ENCODE data around the gene CHEK1. TPM values are rescaled to one million over a fixed set of nuclear protein-coding genes. Genes with fewer than 3 reads are reported as not detected.

CHEK1 gene
- total and polyA plus RNA-seq, 2 of the 8 experiments (the other 6 are each of a cell fraction or from before 2014, with no cell fraction given), result 37.7 to 133 TPM

DNA sequence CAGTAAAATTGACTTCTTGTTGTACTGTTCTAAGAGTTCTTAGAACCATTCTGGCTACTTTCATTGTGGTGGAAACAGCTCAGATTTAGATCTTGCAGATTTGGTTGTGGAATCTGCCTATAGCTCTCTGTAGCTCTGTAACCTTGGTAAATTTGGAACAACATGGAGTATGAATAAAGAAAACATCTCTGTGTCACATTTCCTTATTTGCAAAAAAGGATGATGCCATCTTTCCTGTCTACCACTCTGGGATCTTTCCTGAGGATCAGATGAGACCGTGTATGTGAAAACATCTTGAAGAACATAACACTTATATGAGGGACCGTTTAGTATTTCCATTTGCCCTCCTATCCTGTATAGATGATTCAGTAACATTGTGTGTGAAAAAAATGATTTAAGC lies 46.6 kb downstream of the CHEK1 start:
- ChIA-PET POLR2A (ENCODE audit: partially characterized antibody) (interaction anchor here (0.7 to 3.1 kb wide), 3 partner anchors 10 to 72 kb away, joined by 3 to 18 read pairs (median 5); partner anchors contain the start of gene ACRV1), CTCF (ENCODE audit: partially characterized antibody) (interaction anchor here (6.1 kb wide), 1 partner anchor 10 kb away, joined by 45 read pairs; the partner anchor contains the start of gene ACRV1)
- Histone ChIP-seq H2AK5ac (ENCODE audit: low read depth, low read length) (no peak overlapping the region), H4K20me1 (replicated peaks in 1 of 2; ENCODE audit: control insufficient read depth in 1 of 2, insufficient read depth in 2 of 2, low read length in 2 of 2) (peaks cover 0 to 2% of the 10 kb centered on the region in 2 experiments), H3K23me2 (ENCODE audit: low read depth, low read length) (no peaks in the 10 kb centered on the region), H2BK5ac (ENCODE audit: low read depth, low read length) (no peak overlapping the region), H3K4ac (replicated peaks; ENCODE audit: insufficient read length, low read depth, low read length) (no peak overlapping the region), H3K23ac (ENCODE audit: insufficient read length) (no peak overlapping the region), H2AFZ (ENCODE audit: low read length) (no peak overlapping the region), H2BK12ac (ENCODE audit: low read depth, low read length) (no peak overlapping the region), H2BK120ac (replicated peaks; ENCODE audit: low read depth, low read length) (no peak overlapping the region), H2BK15ac (ENCODE audit: low read length) (no peak overlapping the region), H3K4me1 (replicated peaks in 1 of 4; ENCODE audit: control insufficient read depth in 3 of 4, insufficient read depth in 4 of 4, low read length in 3 of 4) (no peaks in the 10 kb centered on the region), H3K4me2 (ENCODE audit: insufficient read depth in 1 of 2, low read depth in 2 of 2, low read length in 2 of 2) (no peak overlapping the region), H4K8ac (ENCODE audit: extremely low read depth, insufficient read depth, low read length) (no peak overlapping the region), H3K56ac (replicated peaks; ENCODE audit: insufficient read length, low read depth, low read length) (no peak overlapping the region), H3K79me1 (ENCODE audit: low read depth, low read length) (no peaks in the 10 kb centered on the region), H3K36me3 (ENCODE audit: control insufficient read depth in 2 of 4, insufficient read depth in 4 of 4, low read length in 3 of 4) (peaks cover 5 to 29% (median 16%) of the 10 kb centered on the region in 4 experiments; a peak in 7 of 8 replicates), H4K5ac (ENCODE audit: insufficient read length, low read depth, low read length) (no peak overlapping the region), H3K27ac (ENCODE audit: low read depth, low read length) (no peak overlapping the region), H2BK20ac (ENCODE audit: low read length) (no peak overlapping the region), H3K18ac (ENCODE audit: extremely low read depth, low read length) (no peak overlapping the region), H3K4me3 (ENCODE audit: extremely low read depth in 1 of 4, insufficient read depth in 2 of 4, low read depth in 3 of 4, low read length in 4 of 4) (no peak overlapping the region), H4K91ac (replicated peaks; ENCODE audit: insufficient read length, low read length) (no peak overlapping the region), H3K9me3 (ENCODE audit: insufficient read depth in 2 of 2, low read depth in 1 of 2, low read length in 1 of 2) (no peaks in the 10 kb centered on the region), H3K9ac (replicated peaks in 1 of 4; ENCODE audit: extremely low read depth in 1 of 4, low read depth in 3 of 4, low read length in 3 of 4) (no peak overlapping the region), H3K14ac (ENCODE audit: insufficient read length) (no peak overlapping the region), H3K79me2 (ENCODE audit: control insufficient read depth in 1 of 2, insufficient read depth in 2 of 2, low read length in 2 of 2) (peaks cover 0 to 10% of the 10 kb centered on the region in 2 experiments; a peak in 2 of 4 replicates), H3K27me3 (replicated peaks in 1 of 4; ENCODE audit: control insufficient read depth in 3 of 4, extremely low read depth in 1 of 4, insufficient read depth in 3 of 4, low read length in 3 of 4) (no peaks in the 10 kb centered on the region)
- 90% methylated on average over 2 of the region's 2 CpGs; no CpG with 5 or more reads in 1 of the 2 experiments for WGBS, 2 experiments (ENCODE audit: extremely low coverage in 1 of 2, insufficient coverage in 1 of 2, insufficient read length in 1 of 2, insufficient replicate concordance in 2 of 2, low coverage in 1 of 2, low lambda C conversion rate in 2 of 2, missing lambda C conversion rate in 1 of 2)
- DNase-seq (ENCODE audit: low read depth in 1 of 2, low spot score in 2 of 2), result no peak
- no peak for FAIRE-seq
- TF ChIP-seq RAD21 (IDR thresholded peaks at IDR 0.05 in 1 of 2, conservative IDR thresholded peaks at IDR 0.05 in 1 of 2; ENCODE audit: low read depth in 2 of 2, low read length in 2 of 2), result no peak
